ENCODE data around the gene KRT25.

- TF ChIP-seq, protein P1, sequence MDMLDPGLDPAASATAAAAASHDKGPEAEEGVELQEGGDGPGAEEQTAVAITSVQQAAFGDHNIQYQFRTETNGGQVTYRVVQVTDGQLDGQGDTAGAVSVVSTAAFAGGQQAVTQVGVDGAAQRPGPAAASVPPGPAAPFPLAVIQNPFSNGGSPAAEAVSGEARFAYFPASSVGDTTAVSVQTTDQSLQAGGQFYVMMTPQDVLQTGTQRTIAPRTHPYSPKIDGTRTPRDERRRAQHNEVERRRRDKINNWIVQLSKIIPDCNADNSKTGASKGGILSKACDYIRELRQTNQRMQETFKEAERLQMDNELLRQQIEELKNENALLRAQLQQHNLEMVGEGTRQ (IDR thresholded peaks at IDR 0.05): no peak
- TF ChIP-seq CEBPB (IDR thresholded peaks at IDR 0.05) (no peak), CTCF (IDR thresholded peaks at IDR 0.05) (no peak), JUN (IDR thresholded peaks at IDR 0.05) (no peak), MAX (IDR thresholded peaks at IDR 0.05) (no peak), RAD21 (conservative IDR thresholded peaks at IDR 0.05 in 1 of 2, IDR thresholded peaks at IDR 0.05 in 1 of 2) (no peak), PHF8 (IDR thresholded peaks at IDR 0.05; ENCODE audit: borderline replicate concordance, low read depth) (no peak), NR3C1 (IDR thresholded peaks at IDR 0.05) (no peak), POLR2A (IDR thresholded peaks at IDR 0.05; ENCODE audit: low read length) (no peak), E2F6 (IDR thresholded peaks at IDR 0.05; ENCODE audit: borderline replicate concordance, low read depth) (no peak)
Observed at GRCh38 chr17:40794466-40794865, 39.3 kb upstream of the KRT25 start.

Data from A549 (cell line).